ENCODE data around the gene TNFRSF4.
"Not testable (repeated sequence)": the region's sequence is repeated elsewhere in the genome, so short reads cannot be mapped to it uniquely, and the experiment has no call there.

The TNFRSF4 gene

GRCh38 chr1:1197551-1198422, 16.2 kb downstream of the TNFRSF4 start:
- H3K4me1 ChIP-seq = no peaks in the 10 kb centered on the region
- no peak overlapping the region for H3K4me3 ChIP-seq (ENCODE audit: low read depth, low read length)
- peaks cover 27% of the 10 kb centered on the region for H3K27me3 ChIP-seq
- no peaks in the 10 kb centered on the region for H3K9me3 ChIP-seq
- peak; percentile 12 for DNase-seq
- TF ChIP-seq, protein P1, sequence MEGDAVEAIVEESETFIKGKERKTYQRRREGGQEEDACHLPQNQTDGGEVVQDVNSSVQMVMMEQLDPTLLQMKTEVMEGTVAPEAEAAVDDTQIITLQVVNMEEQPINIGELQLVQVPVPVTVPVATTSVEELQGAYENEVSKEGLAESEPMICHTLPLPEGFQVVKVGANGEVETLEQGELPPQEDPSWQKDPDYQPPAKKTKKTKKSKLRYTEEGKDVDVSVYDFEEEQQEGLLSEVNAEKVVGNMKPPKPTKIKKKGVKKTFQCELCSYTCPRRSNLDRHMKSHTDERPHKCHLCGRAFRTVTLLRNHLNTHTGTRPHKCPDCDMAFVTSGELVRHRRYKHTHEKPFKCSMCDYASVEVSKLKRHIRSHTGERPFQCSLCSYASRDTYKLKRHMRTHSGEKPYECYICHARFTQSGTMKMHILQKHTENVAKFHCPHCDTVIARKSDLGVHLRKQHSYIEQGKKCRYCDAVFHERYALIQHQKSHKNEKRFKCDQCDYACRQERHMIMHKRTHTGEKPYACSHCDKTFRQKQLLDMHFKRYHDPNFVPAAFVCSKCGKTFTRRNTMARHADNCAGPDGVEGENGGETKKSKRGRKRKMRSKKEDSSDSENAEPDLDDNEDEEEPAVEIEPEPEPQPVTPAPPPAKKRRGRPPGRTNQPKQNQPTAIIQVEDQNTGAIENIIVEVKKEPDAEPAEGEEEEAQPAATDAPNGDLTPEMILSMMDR (IDR thresholded peaks at IDR 0.05; ENCODE audit: low read depth, low read length) = no peak
- H3K36me3 ChIP-seq = no peaks in the 10 kb centered on the region

DNA sequence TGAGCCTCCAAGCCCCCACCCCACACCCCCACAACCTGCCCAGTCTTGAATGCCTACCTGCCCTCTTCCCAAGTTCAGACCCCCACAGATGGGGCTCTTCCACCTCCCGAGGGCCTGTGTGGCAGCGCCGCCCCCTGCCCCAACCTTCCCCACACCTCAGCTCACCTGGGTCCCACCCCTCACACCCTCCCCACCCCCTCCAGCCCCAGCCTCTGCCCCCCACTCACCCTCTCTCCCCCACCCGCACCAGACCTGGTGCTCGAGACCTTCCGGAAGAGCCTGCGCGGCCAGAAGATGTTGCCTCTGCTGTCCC, 16.8 kb downstream of the TNFRSF4 start:
- TF ChIP-seq, protein P1 (IDR thresholded peaks at IDR 0.05; ENCODE audit: low read depth, low read length) = no peak
- no peaks in the 10 kb centered on the region for H3K9me3 ChIP-seq
- H3K36me3 ChIP-seq = no peaks in the 10 kb centered on the region
- peaks cover 28% of the 10 kb centered on the region for H3K27me3 ChIP-seq
- H3K4me1 ChIP-seq = no peaks in the 10 kb centered on the region
- H3K4me3 ChIP-seq (ENCODE audit: low read depth, low read length) = no peak overlapping the region
- no peak for DNase-seq

- peaks cover 28% of the 10 kb centered on the region for H3K27me3 ChIP-seq
- H3K4me1 ChIP-seq = no peaks in the 10 kb centered on the region
- H3K9me3 ChIP-seq = no peaks in the 10 kb centered on the region
- no peak overlapping the region for H3K4me3 ChIP-seq (ENCODE audit: low read depth, low read length)
- DNase-seq = peak; percentile 7
- no peaks in the 10 kb centered on the region for H3K36me3 ChIP-seq
- TF ChIP-seq, protein P1 (IDR thresholded peaks at IDR 0.05; ENCODE audit: low read depth, low read length) = no peak
Measured at GRCh38 chr1:1196431-1197187, 17.3 kb downstream of the TNFRSF4 start.

- not testable (repeated sequence) for DNase-seq; H3K4me1 ChIP-seq; H3K4me3 ChIP-seq (ENCODE audit: low read depth, low read length); H3K36me3 ChIP-seq; H3K9me3 ChIP-seq
- peaks cover 19% of the 10 kb centered on the region for H3K27me3 ChIP-seq
Measured at GRCh38 chr1:1195726-1196125, 18.2 kb downstream of the TNFRSF4 start.

GRCh38 chr1:1194723-1195122, 19.2 kb downstream of the TNFRSF4 start:
- peaks cover 9% of the 10 kb centered on the region for H3K27me3 ChIP-seq
- TF ChIP-seq, protein P1 (IDR thresholded peaks at IDR 0.05; ENCODE audit: low read depth, low read length) = no peak
- no peak for DNase-seq
- H3K36me3 ChIP-seq = no peaks in the 10 kb centered on the region
- no peaks in the 10 kb centered on the region for H3K9me3 ChIP-seq
- H3K4me1 ChIP-seq = no peaks in the 10 kb centered on the region
- H3K4me3 ChIP-seq (ENCODE audit: low read depth, low read length) = no peak overlapping the region

- Histone ChIP-seq H3K27me3 (peaks cover 6% of the 10 kb centered on the region), H3K36me3 (no peaks in the 10 kb centered on the region), H3K4me3 (ENCODE audit: low read depth, low read length) (no peak overlapping the region), H3K4me1 (no peaks in the 10 kb centered on the region), H3K9me3 (no peaks in the 10 kb centered on the region)
- no peak for DNase-seq
- TF ChIP-seq, protein P1 (IDR thresholded peaks at IDR 0.05; ENCODE audit: low read depth, low read length) = no peak
Measured at GRCh38 chr1:1191734-1192133, 22.2 kb downstream of the TNFRSF4 start.
